Activated CD4-positive, alpha-beta memory T cell treated with anti-CD3 and anti-CD28 coated beads, Interleukin-2, amount 10 ng/mL, durations not matched to agents 7 days and 5 days (primary cell): ENCODE measurements around the gene RNGTT. TPM values are rescaled to one million over a fixed set of nuclear protein-coding genes. Genes with fewer than 3 reads are reported as not detected.
A peak's percentile ranks its signal among the peaks of the same experiment; 100 is the strongest.
"Not testable (repeated sequence)": the region's sequence is repeated elsewhere in the genome, so short reads cannot be mapped to it uniquely, and the experiment has no call there.

Experiments used
- CTCF ChIA-PET: fragments of 350-600 bp; sonication (Branson Sonifier 250); formaldehyde crosslinking; loops from one replicate; lab custom pipeline; 2021; ENCODE audit warnings: antibody characterized with exemption, inconsistent platforms; lab: Charles Lee
- POLR2A ChIA-PET: fragments of 350-600 bp; sonication (Branson Sonifier 250); formaldehyde crosslinking; loops from one replicate; lab custom pipeline; 2021; ENCODE audit warnings: antibody characterized with exemption; lab: Charles Lee
- DNase-seq: peaks from one replicate; pipeline ENCODE4 v3.0.0-alpha.2; 2020
- H3K27ac Mint-ChIP-seq: one replicate; pipeline ENCODE4 v1.8.0; 2021; ENCODE audit warnings: mild to moderate bottlenecking, mixed read lengths
- H3K27me3 Mint-ChIP-seq: one replicate; pipeline ENCODE4 v1.8.0; 2021; ENCODE audit warnings: mixed read lengths
- H3K36me3 Mint-ChIP-seq: one replicate; pipeline ENCODE4 v1.8.0; 2021; ENCODE audit warnings: low read depth, mixed read lengths
- H3K4me1 Mint-ChIP-seq: one replicate; pipeline ENCODE4 v1.8.0; 2021; ENCODE audit warnings: mixed read lengths
- H3K4me3 Mint-ChIP-seq: one replicate; pipeline ENCODE4 v1.8.0; 2021; ENCODE audit warnings: mild to moderate bottlenecking, mixed read lengths
- H3K9me3 Mint-ChIP-seq: one replicate; pipeline ENCODE4 v1.8.0; 2021; ENCODE audit warnings: mixed read lengths
- total RNA-seq, 2 experiments: library from RNA; stranded (reverse); gene quantifications; one replicate each; pipeline ENCODE4 v1.2.3, GENCODE V29; 2021

Gene RNGTT
- total RNA-seq, 2 experiments from 2014 or later: 18.6 TPM

DNA sequence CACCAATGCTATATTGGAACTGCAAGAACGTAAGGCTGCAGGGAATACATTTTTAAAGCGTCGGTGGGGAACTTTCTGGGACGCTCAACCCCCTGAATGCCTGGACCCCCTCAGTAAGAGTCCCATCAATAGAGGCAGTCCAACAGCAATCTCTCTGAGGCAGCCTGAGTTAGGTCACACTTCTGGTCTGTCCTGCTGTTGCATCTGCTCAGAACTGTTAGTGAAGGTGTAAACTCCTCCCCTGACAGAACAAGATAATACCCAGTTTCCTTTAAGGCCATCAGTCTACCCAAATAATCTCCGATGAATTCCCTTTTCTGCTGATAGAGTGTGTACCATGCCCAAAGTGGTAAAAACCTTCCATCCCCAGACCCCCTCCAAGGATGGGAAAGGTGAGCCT is 1.1 kb upstream of the RNGTT start:
- peaks cover 7% of the 10 kb centered on the region for H3K9me3 Mint-ChIP-seq
- H3K36me3 Mint-ChIP-seq: peaks cover 14% of the 10 kb centered on the region
- DNase-seq: no peak
- CTCF ChIA-PET: interaction anchor here (1.5 to 1.9 kb wide), 3 partner anchors 18 to 408 kb away, joined by 7 to 8 read pairs (median 7); partner anchors contain the start of gene PNRC1
- peak overlapping the region; percentile 98 for H3K4me3 Mint-ChIP-seq
- H3K27ac Mint-ChIP-seq: no peak overlapping the region
- peaks cover 32% of the 10 kb centered on the region for H3K4me1 Mint-ChIP-seq
- no peaks in the 10 kb centered on the region for H3K27me3 Mint-ChIP-seq
- POLR2A ChIA-PET: interaction anchor here (1.5 to 3.3 kb wide), 3 partner anchors 115 to 334 kb away, joined by 5 to 37 read pairs (median 7); partner anchors contain the start of gene PNRC1

DNA sequence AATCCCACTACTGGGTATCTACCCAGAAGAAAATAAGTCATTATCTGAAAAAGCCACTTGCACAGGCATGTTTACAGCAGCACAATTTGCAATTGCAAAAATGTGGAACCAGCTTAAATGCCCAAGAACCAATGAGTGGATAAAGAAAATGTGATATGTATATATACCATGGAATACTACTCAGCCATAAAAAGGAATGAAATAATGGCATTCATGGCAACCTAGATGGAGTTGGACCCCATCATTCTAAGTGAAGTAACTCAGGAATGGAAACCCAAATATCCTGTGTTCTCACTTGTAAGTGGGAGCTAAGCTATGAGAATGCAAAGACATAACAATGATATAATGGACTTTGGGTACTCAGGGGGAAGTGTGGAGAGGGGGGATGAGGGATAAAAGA is 4.6 kb downstream of the RNGTT start:
- Mint-ChIP-seq H3K9me3 (peaks cover 11% of the 10 kb centered on the region), H3K27ac (no peak overlapping the region), H3K4me1 (peaks cover 32% of the 10 kb centered on the region), H3K36me3 (peaks cover 48% of the 10 kb centered on the region), H3K4me3 (no peak overlapping the region), H3K27me3 (no peaks in the 10 kb centered on the region)
- CTCF ChIA-PET: no interaction called here
- no peak for DNase-seq
- POLR2A ChIA-PET: no interaction called here

DNA sequence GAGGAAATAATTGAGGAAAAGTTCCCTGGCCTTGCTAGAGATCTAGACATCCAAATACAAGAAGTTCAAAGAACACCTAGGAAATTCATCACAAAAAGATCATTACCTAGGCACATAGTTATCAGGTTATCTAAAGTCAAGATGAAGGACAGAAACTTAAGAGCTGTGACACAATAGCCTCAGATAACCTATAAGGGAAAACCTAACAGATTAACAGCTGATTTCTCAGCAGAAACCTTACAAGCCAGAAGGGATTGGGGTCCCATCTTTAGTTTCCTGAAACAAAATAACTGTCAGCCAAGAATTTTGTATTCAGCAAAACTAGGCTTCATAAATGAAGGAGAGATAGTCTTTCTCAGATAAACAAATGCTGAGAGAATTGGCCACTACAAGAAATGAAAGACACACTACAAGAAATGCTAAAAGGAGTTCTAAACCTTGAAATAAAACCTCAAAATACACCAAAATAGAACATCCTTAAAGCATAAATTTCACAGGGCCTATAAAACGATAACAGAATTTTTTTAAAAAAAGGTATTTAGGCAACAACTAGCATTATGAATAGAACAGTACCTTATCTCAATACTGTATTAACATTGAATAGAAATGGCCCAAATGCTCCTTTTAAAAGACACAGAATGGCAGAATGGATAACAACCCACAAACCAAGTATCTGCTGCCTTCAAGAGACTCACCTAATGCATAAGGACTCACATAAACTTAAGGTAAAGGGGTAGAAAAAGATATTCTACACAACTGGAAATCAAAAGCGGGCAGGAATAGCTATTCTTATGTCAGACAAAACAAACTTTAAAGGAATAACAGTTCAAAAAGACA is 9.7 kb downstream of the RNGTT start:
- peaks cover 10% of the 10 kb centered on the region for H3K4me1 Mint-ChIP-seq
- no peak overlapping the region for H3K4me3 Mint-ChIP-seq
- DNase-seq: no peak
- H3K9me3 Mint-ChIP-seq: peaks cover 23% of the 10 kb centered on the region
- no peak overlapping the region for H3K27ac Mint-ChIP-seq
- POLR2A ChIA-PET: no interaction called here
- no peaks in the 10 kb centered on the region for H3K27me3 Mint-ChIP-seq
- CTCF ChIA-PET: no interaction called here
- H3K36me3 Mint-ChIP-seq: peaks cover 69% of the 10 kb centered on the region

DNA sequence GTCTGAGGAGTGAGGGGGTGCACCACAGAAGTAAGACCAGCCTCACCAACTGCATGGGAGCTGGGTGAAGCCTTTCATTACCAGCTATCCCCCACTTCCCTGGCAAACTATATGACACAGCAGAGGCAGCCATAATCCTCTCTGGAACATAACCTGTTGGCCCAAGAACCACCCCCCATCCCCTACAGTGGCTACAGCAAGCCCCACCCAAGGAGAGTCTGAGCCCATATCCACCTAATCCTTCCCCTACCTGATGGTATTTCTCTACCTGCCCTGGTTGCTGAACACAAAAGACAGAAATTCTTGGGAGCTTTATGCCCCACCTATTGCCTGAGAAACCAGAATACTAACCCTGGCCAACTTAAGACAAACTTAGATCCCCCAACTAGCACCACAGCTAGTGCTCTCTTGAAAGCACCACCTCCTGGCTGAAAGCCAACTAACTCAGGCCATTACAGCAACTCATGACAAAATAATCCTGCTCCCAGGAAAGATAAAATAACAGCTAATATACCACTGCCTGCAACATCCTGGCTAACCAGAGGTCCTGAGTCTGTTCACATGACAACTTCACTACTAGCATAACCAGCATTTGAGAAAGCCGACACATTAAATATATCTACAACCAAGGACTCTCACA is 11.2 kb downstream of the RNGTT start:
- CTCF ChIA-PET: interaction anchor here (0.8 kb wide), 1 partner anchor 11 kb away, joined by 3 read pairs; the partner anchor contains the start of gene RNGTT
- Mint-ChIP-seq H3K36me3 (peaks cover 56% of the 10 kb centered on the region), H3K4me1 (peaks cover 9% of the 10 kb centered on the region), H3K27me3 (no peaks in the 10 kb centered on the region), H3K9me3 (peaks cover 23% of the 10 kb centered on the region), H3K4me3 (no peak overlapping the region), H3K27ac (no peak overlapping the region)
- no peak for DNase-seq
- POLR2A ChIA-PET: no interaction called here

DNA sequence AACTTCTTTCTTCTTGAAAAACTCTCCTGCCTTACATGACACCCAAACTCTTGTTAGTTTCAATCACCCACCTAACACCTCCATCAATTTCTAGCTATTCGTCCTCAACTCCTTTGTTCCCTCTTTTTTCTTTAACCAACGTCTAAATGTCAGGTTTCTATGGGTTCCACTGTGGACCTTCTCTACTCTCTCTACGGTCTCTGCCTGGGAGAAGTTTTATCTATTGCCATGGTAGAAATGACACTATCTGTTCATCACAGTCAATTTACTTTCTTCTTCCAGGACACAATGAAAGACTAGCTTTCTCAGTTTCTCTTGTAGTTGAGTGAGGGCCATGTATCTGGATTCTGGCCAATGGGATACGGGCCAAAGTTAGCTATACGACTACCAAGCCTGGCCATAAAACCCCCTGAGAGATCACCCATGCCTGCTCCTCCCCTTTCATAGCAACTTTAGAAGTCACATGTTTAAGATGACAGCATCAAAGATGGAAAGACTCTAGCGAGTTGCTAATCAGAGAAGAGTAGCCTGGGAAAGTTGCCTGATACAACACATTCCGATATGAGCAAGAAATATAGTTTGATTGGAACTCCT is 17.9 kb downstream of the RNGTT start:
- Mint-ChIP-seq H3K36me3 (peaks cover 16% of the 10 kb centered on the region), H3K9me3 (peaks cover 2% of the 10 kb centered on the region), H3K27ac (no peak overlapping the region), H3K27me3 (no peaks in the 10 kb centered on the region), H3K4me1 (no peaks in the 10 kb centered on the region), H3K4me3 (no peak overlapping the region)
- POLR2A ChIA-PET: no interaction called here
- CTCF ChIA-PET: no interaction called here
- no peak for DNase-seq

DNA sequence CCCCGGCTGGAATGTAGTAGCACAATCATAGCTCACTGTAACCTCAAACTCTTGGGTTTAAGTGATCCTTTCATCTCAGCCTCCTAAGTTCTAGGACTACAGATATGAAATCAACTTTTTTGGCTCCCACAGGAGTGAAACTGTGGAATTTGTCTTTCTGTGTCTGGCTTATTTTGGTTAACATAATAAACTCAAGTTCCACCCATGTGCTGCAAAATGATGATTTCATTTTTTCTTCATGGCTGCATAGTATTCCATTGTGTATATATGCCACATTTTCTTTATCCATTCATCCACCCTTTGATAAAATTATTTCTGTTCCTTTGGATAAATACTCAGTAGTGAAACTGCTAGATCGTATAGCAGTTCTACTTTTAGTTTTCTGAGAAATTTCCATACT is 29.9 kb downstream of the RNGTT start:
- H3K36me3 Mint-ChIP-seq: peaks cover 74% of the 10 kb centered on the region
- H3K9me3 Mint-ChIP-seq: peaks cover 29% of the 10 kb centered on the region
- DNase-seq: no peak
- no peak overlapping the region for H3K4me3 Mint-ChIP-seq
- no peaks in the 10 kb centered on the region for H3K27me3 Mint-ChIP-seq
- ChIA-PET POLR2A (no interaction called here), CTCF (no interaction called here)
- no peaks in the 10 kb centered on the region for H3K4me1 Mint-ChIP-seq
- H3K27ac Mint-ChIP-seq: no peak overlapping the region

DNA sequence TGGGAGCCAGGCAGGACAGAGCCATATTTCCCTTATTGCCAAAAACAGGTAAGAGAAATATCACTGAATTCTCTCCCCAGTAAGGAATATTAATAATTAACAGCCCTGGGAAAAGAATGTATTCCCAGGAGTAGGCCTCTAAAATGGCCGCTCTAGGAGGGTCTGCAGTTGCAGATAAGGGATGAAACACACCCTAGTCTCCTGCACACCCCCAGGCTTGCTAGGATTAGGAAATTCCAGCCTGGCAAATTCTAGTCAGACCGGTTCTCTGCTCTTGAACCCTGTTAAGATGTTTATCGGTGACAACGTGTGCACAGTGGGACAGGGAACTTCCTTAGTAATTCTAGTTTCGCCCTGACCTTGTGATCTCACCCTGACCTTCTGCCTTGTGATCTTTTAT is 31.4 kb downstream of the RNGTT start:
- H3K4me3 Mint-ChIP-seq, H3K4me1 Mint-ChIP-seq, POLR2A ChIA-PET, DNase-seq, H3K27me3 Mint-ChIP-seq, CTCF ChIA-PET, H3K27ac Mint-ChIP-seq: not testable (repeated sequence)
- H3K36me3 Mint-ChIP-seq: peaks cover 65% of the 10 kb centered on the region
- peaks cover 24% of the 10 kb centered on the region for H3K9me3 Mint-ChIP-seq

DNA sequence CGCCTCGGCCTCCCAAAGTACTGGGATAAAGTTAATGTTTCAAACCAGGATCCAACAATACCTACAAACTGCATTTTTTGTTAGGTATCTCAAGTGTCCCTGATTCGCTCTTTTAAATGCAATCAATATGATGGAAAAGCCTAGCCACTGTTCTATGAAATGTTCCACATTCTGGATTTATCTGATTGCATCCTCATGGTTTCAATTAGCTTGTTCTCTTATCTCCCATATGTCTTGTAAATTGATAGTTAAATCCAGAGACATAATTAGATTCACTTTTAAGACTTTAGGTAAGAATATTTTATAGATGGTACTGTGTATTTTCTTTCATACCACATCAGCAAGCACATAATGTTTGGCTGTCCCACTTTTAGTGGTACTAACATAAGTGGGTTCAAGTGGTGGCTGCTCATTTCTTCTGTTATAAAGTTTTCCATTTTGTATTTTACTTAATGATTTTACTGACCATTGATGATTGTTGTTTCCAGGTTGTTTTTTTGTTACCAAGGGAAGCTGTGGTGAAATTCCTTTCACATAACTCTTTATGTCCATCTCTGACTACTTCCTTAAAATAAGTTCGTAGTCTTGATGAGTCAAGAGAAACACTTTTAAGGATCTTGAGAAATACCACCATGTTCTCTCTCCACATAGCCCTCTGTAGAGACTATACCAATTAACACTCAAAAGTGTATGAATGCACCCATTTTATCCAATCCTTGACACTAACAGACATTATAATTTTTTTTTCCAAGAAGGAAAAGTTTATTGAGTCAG is 40.5 kb downstream of the RNGTT start:
- CTCF ChIA-PET: no interaction called here
- no peak for DNase-seq
- Mint-ChIP-seq H3K9me3 (no peaks in the 10 kb centered on the region), H3K27me3 (no peaks in the 10 kb centered on the region), H3K4me3 (no peak overlapping the region), H3K36me3 (peaks cover 27% of the 10 kb centered on the region), H3K27ac (no peak overlapping the region), H3K4me1 (peaks cover 1% of the 10 kb centered on the region)
- POLR2A ChIA-PET: no interaction called here

DNA sequence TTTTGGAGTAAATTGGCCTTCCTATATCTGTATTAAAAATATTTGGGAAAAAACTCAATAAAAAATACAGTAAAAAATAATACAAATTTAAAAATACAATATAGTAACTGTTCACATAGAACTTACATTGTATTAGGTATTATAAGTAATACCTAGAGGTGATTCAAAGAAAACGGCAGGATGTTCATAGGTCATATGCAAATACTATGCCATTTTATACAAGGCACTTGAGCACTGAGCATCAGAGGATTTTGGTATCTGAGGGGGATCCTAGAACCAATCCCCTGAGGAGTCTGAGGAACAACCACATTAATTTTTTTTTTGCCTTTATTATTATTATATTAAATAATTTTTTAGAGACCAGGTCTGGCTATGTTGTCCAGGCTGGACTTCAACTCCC is 41.7 kb downstream of the RNGTT start:
- DNase-seq: no peak
- ChIA-PET POLR2A (no interaction called here), CTCF (no interaction called here)
- Mint-ChIP-seq H3K36me3 (peaks cover 25% of the 10 kb centered on the region), H3K27ac (no peak overlapping the region), H3K9me3 (no peaks in the 10 kb centered on the region), H3K27me3 (no peaks in the 10 kb centered on the region), H3K4me3 (no peak overlapping the region), H3K4me1 (peaks cover 7% of the 10 kb centered on the region)

DNA sequence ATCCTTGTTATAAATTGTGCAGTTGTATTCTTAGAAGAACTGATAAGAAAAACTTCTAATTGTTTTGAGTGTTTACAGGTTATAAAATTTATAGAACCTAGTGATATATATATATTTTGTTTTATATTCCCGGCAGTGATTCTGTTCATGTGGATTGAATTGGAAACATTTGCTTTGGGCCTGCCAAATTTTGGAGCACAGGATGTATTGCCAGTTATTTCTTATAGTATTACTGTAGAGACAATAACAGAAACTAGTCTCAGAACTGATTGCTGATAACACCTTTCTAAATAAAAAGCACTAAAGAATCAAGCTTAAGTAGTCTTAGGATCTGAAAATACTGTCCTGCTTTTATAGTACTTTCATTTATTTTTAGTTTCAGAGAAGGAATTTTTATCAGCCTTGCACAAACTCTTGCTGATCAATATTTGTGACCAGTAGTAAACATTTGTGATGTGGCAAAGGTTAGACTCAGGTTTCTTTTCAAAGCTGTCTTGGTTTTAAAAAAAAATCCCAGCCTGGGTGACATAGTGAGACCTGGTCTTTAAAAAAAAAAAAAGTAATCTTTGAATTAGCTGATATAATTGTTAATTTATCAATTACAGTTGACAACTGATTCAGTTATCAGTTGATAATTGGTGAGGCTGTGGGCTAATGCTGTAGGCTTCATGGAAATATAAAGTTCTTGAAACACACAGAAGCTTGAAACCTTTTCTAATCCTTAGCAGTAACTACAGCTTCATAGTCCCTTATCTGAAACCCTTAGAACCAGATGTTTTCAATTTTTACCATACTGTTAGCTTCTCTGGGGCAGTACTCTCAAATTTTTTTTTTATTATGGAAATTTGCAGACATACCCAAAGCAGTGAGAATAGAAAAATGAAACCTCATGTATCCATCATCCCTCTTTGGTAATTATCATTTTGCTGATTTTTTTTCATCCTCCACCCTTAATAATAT is 42.4 kb downstream of the RNGTT start:
- Mint-ChIP-seq H3K4me1 (peaks cover 10% of the 10 kb centered on the region), H3K27ac (no peak overlapping the region), H3K36me3 (peaks cover 21% of the 10 kb centered on the region), H3K9me3 (no peaks in the 10 kb centered on the region), H3K27me3 (no peaks in the 10 kb centered on the region), H3K4me3 (no peak overlapping the region)
- CTCF ChIA-PET: no interaction called here
- DNase-seq: no peak
- POLR2A ChIA-PET: no interaction called here

DNA sequence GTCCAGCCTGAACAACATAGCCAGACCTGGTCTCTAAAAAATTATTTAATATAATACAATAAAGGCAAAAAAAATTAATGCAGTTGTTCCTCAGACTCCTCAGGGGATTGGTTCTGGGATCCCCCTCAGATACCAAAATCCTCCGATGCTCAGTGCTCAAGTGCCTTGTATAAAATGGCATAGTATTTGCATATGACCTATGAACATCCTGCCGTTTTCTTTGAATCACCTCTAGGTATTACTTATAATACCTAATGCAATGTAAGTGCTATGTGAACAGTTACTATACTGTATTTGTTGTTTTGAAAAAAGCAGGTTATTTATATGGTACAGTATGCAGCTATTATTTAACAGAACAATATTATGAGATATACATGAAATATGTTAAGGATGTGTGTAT is 43.3 kb downstream of the RNGTT start:
- DNase-seq: no peak
- Mint-ChIP-seq H3K9me3 (peaks cover 3% of the 10 kb centered on the region), H3K4me1 (peaks cover 10% of the 10 kb centered on the region), H3K27ac (no peak overlapping the region), H3K27me3 (no peaks in the 10 kb centered on the region), H3K4me3 (no peak overlapping the region), H3K36me3 (peaks cover 21% of the 10 kb centered on the region)
- CTCF ChIA-PET: interaction anchor here (0.6 to 1.1 kb wide), 2 partner anchors 37 to 49 kb away, joined by 3 to 4 read pairs; no protein-coding TSS in a partner anchor
- POLR2A ChIA-PET: no interaction called here

DNA sequence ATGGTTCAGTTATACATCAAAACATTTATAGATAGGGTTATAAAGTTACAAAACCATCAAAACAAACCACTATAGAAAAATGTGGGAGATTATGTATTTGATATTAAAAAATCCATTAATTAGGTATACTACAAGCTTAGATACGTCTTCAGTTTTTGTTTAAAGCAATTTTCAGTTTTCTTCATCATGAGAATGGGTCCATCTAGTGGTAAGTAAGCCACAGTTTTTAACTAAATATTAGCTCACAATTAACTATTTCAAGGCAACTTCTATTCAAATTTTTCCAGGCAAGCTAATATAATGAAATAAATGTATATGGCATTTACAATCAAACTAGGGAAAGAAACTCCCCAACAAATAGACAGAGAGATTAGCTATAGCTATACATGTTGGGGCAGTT is 44.4 kb downstream of the RNGTT start:
- no peaks in the 10 kb centered on the region for H3K27me3 Mint-ChIP-seq
- H3K4me1 Mint-ChIP-seq: peaks cover 13% of the 10 kb centered on the region
- H3K9me3 Mint-ChIP-seq: peaks cover 12% of the 10 kb centered on the region
- H3K27ac Mint-ChIP-seq: no peak overlapping the region
- POLR2A ChIA-PET: interaction anchor here (1.5 kb wide), 1 partner anchor 44 kb away, joined by 3 read pairs; the partner anchor contains the start of gene RNGTT
- peaks cover 26% of the 10 kb centered on the region for H3K36me3 Mint-ChIP-seq
- H3K4me3 Mint-ChIP-seq: no peak overlapping the region
- no peak for DNase-seq
- CTCF ChIA-PET: interaction anchor here (0.7 to 1.7 kb wide), 8 partner anchors 9 to 141 kb away, joined by 3 to 7 read pairs (median 4); no protein-coding TSS in a partner anchor
